Panc1 (cell line): Measurements from ENCODE around the gene ARID5B. TPM values are rescaled to one million over a fixed set of nuclear protein-coding genes. Genes with fewer than 3 reads are reported as not detected.
"Not testable (repeated sequence)": the region's sequence is repeated elsewhere in the genome, so short reads cannot be mapped to it uniquely, and the experiment has no call there.

Source experiments
- ATAC-seq: fragments of 200-7000 bp; cut with Tn5 transposase; 2 replicates; pipeline ENCODE4 v1.9.1; 2020; ENCODE audit warnings: mild to moderate bottlenecking, moderate library complexity
- BruUV-seq: library from RNA; stranded (reverse); fragments of 400-500 nt; replicated peaks from 2 replicates; lab custom pipeline; 2021; lab: Mats Ljungman, UMichigan
- CTCF ChIA-PET: fragments of 300-600 bp; sonication (Branson Sonifier 250); formaldehyde crosslinking; loops from one replicate; lab custom pipeline; 2022; ENCODE audit warnings: antibody characterized with exemption; lab: Charles Lee
- POLR2A ChIA-PET: fragments of 300-600 bp; sonication (Branson Sonifier 250); formaldehyde crosslinking; loops from one replicate; lab custom pipeline; 2022; ENCODE audit warnings: antibody characterized with exemption; lab: Charles Lee
- DNase-seq: peaks from one replicate; pipeline ENCODE4 v3.0.0-alpha.2; 2010; ENCODE audit warnings: low read depth, low spot score
- H3K27ac ChIP-seq: 2 replicates; pipeline ENCODE4 v1.5.1; 2011; ENCODE audit warnings: mild to moderate bottlenecking, low read length, inconsistent platforms
- H3K27me3 ChIP-seq: fragments of 200-500 bp; sonication (Bioruptor generic); 2 replicates; pipeline ENCODE4 v1.6.0; 2014; ENCODE audit warnings: low read length, inconsistent platforms; ENCODE audit not compliant: control insufficient read depth, insufficient read depth
- H3K36me3 ChIP-seq: fragments of 200-500 bp; sonication (Bioruptor generic); 2 replicates; pipeline ENCODE4 v1.5.1; 2014; ENCODE audit warnings: inconsistent platforms, mild to moderate bottlenecking, low read length, moderate library complexity; ENCODE audit not compliant: control insufficient read depth, insufficient read depth
- H3K4me1 ChIP-seq: 2 replicates; pipeline ENCODE4 v1.5.1; 2011; ENCODE audit warnings: inconsistent platforms, mild to moderate bottlenecking, low read length, moderate library complexity; ENCODE audit not compliant: control insufficient read depth, insufficient read depth
- H3K4me3 ChIP-seq, 2 experiments: 2 replicates each; pipeline ENCODE4 v1.5.1; 2011 to 2012; ENCODE audit warnings: low read depth in 2 of 2, low read length in 2 of 2, mild to moderate bottlenecking in 2 of 2, inconsistent platforms in 1 of 2, moderate library complexity in 1 of 2
- H3K9me3 ChIP-seq: fragments of 200-500 bp; sonication (Bioruptor generic); 2 replicates; pipeline ENCODE4 v1.5.1; 2014; ENCODE audit warnings: low read depth, mild to moderate bottlenecking, inconsistent platforms, low read length, moderate library complexity; ENCODE audit not compliant: control insufficient read depth, insufficient read depth
- POLR2AphosphoS5 ChIP-seq: IDR thresholded peaks from 2 replicates; pipeline ENCODE4 v1.6.1; 2012; ENCODE audit warnings: mild to moderate bottlenecking, low read depth, low read length, moderate library complexity
- SIN3A ChIP-seq: IDR thresholded peaks from 2 replicates; pipeline ENCODE4 v1.6.1; 2012; ENCODE audit warnings: low read depth, mild to moderate bottlenecking, low read length, moderate library complexity, borderline replicate concordance; ENCODE audit not compliant: insufficient read depth
- TCF7L2 ChIP-seq: IDR thresholded peaks from 2 replicates; pipeline ENCODE4 v1.6.1; 2011; ENCODE audit warnings: mild to moderate bottlenecking, low read depth, low read length, inconsistent platforms
- in situ Hi-C: cut with HindIII; loops from 2 replicates; pipeline ENCODE4 v1.10.0; 2016; ENCODE audit warnings: low sequenced_read_pairs, low pct_unique_long_range_greater_than_20kb
- intact Hi-C: fragments of 100-400 bp; cut with micrococcal nuclease; formaldehyde crosslinking; loops from one replicate; pipeline ENCODE4 v1.10.0; 2022; ENCODE audit not compliant: unreplicated experiment
- total RNA-seq: library from RNA; stranded (reverse); gene quantifications from one replicate; pipeline ENCODE4 v1.2.1, GENCODE V29; 2021; ENCODE audit not compliant: unreplicated experiment
- TF ChIP-seq, protein P1 (sequence below), 2 experiments: IDR thresholded peaks; 2 replicates each; pipeline ENCODE4 v1.6.1; 2011 to 2012; ENCODE audit warnings: low read depth in 2 of 2, control low read depth in 1 of 2, low read length in 1 of 2, mild to moderate bottlenecking in 1 of 2, moderate library complexity in 1 of 2; ENCODE audit not compliant: insufficient read depth in 1 of 2
- TF ChIP-seq, protein P2 (sequence below): fragments of 450-650 bp; IDR thresholded peaks from 2 replicates; pipeline ENCODE4 v1.5.1; 2017; ENCODE audit warnings: mild to moderate bottlenecking

Gene ARID5B
- total RNA-seq, 1 experiment from 2014 or later: 22.7 TPM

DNA sequence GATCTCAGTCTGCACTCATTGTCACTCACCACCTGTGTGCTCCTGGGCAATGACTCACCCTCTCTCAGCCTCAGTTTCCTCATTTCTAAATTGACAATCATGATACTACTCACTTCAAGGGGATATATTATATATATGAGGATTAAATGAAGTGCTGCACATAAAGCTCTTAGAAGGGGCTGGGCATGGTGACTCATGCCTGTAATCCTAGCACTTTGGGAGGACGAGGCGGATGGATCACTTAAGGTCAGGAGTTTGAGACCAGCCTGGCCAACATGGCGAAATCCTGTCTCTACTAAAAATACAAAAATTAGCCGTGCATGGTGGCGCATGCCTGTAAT lies 127.0 kb downstream of the ARID5B start:
- in situ Hi-C loops, CTCF ChIA-PET, POLR2A ChIA-PET, DNase-seq, intact Hi-C loops, H3K36me3 ChIP-seq, H3K9me3 ChIP-seq, H3K4me3 ChIP-seq, ATAC-seq, BruUV-seq, H3K27me3 ChIP-seq: not testable (repeated sequence)
- H3K27ac ChIP-seq: peak overlapping the region; percentile 32; the same call in 1 of the 2 replicates
- peaks cover 29% of the 10 kb centered on the region for H3K4me1 ChIP-seq

GRCh38 chr10:62029401-62029800 lies 127.9 kb downstream of the ARID5B start:
- no TSS peak for BruUV-seq
- no peak for ATAC-seq
- Histone ChIP-seq H3K36me3 (no peaks in the 10 kb centered on the region), H3K27ac (no peak overlapping the region), H3K4me3 (no peak overlapping the region), H3K9me3 (no peaks in the 10 kb centered on the region), H3K4me1 (peaks cover 27% of the 10 kb centered on the region), H3K27me3 (no peaks in the 10 kb centered on the region)
- in situ Hi-C loops (no loop called here), intact Hi-C loops (no loop called here)
- DNase-seq: no peak
- ChIA-PET POLR2A (no interaction called here), CTCF (no interaction called here)
- TF ChIP-seq, protein P1, sequence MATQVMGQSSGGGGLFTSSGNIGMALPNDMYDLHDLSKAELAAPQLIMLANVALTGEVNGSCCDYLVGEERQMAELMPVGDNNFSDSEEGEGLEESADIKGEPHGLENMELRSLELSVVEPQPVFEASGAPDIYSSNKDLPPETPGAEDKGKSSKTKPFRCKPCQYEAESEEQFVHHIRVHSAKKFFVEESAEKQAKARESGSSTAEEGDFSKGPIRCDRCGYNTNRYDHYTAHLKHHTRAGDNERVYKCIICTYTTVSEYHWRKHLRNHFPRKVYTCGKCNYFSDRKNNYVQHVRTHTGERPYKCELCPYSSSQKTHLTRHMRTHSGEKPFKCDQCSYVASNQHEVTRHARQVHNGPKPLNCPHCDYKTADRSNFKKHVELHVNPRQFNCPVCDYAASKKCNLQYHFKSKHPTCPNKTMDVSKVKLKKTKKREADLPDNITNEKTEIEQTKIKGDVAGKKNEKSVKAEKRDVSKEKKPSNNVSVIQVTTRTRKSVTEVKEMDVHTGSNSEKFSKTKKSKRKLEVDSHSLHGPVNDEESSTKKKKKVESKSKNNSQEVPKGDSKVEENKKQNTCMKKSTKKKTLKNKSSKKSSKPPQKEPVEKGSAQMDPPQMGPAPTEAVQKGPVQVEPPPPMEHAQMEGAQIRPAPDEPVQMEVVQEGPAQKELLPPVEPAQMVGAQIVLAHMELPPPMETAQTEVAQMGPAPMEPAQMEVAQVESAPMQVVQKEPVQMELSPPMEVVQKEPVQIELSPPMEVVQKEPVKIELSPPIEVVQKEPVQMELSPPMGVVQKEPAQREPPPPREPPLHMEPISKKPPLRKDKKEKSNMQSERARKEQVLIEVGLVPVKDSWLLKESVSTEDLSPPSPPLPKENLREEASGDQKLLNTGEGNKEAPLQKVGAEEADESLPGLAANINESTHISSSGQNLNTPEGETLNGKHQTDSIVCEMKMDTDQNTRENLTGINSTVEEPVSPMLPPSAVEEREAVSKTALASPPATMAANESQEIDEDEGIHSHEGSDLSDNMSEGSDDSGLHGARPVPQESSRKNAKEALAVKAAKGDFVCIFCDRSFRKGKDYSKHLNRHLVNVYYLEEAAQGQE (IDR thresholded peaks at IDR 0.05; ENCODE audit: insufficient read depth in 1 of 2, low read depth in 2 of 2, low read length in 1 of 2): no peak
- no peak for TF ChIP-seq POLR2AphosphoS5
- no peak for TF ChIP-seq TCF7L2
- TF ChIP-seq SIN3A: no peak
- TF ChIP-seq, protein P2, sequence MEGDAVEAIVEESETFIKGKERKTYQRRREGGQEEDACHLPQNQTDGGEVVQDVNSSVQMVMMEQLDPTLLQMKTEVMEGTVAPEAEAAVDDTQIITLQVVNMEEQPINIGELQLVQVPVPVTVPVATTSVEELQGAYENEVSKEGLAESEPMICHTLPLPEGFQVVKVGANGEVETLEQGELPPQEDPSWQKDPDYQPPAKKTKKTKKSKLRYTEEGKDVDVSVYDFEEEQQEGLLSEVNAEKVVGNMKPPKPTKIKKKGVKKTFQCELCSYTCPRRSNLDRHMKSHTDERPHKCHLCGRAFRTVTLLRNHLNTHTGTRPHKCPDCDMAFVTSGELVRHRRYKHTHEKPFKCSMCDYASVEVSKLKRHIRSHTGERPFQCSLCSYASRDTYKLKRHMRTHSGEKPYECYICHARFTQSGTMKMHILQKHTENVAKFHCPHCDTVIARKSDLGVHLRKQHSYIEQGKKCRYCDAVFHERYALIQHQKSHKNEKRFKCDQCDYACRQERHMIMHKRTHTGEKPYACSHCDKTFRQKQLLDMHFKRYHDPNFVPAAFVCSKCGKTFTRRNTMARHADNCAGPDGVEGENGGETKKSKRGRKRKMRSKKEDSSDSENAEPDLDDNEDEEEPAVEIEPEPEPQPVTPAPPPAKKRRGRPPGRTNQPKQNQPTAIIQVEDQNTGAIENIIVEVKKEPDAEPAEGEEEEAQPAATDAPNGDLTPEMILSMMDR: no peak

DNA sequence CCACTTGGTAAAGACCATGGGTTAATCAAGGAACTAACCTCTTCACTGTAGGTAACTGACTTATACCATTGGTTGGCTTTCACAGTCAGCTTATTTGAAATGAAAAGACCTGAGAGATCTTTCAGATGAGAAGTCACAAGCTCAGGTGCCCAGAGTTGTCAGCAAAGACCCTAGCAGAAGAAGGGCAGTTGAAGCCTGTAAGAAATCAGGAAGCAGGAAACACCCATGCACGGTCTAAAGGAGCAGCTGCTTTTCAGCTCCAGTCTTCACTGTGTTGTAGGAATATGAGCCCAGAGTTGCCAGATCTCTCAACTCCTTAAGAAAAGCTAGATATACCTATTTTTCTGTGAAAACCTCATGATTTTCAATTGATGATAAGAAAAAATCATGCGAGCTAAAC lies 130.0 kb downstream of the ARID5B start:
- DNase-seq (no peak), ATAC-seq (no peak)
- TF ChIP-seq POLR2AphosphoS5 (no peak), SIN3A (no peak), TCF7L2 (no peak)
- TF ChIP-seq, protein P1 (IDR thresholded peaks at IDR 0.05; ENCODE audit: insufficient read depth in 1 of 2, low read depth in 2 of 2, low read length in 1 of 2): no peak
- TF ChIP-seq, protein P2: no peak
- no peak overlapping the region for H3K4me3 ChIP-seq
- H3K36me3 ChIP-seq: no peaks in the 10 kb centered on the region
- in situ Hi-C loops: no loop called here
- BruUV-seq: no TSS peak
- H3K9me3 ChIP-seq: no peaks in the 10 kb centered on the region
- intact Hi-C loops: no loop called here
- CTCF ChIA-PET: interaction anchor here (0.6 kb wide), 1 partner anchor 281 kb away, joined by 15 read pairs; no protein-coding TSS in a partner anchor
- no peak overlapping the region; the same call in 1 of the 2 replicates for H3K27ac ChIP-seq
- H3K27me3 ChIP-seq: no peaks in the 10 kb centered on the region
- POLR2A ChIA-PET: interaction anchor here (0.5 kb wide), 1 partner anchor 22 kb away, joined by 3 read pairs; no protein-coding TSS in a partner anchor
- H3K4me1 ChIP-seq: peaks cover 13% of the 10 kb centered on the region
